ENCODE data around the gene CREB5. TPM values are rescaled to one million over a fixed set of nuclear protein-coding genes. Genes with fewer than 3 reads are reported as not detected.

CREB5 gene
- total RNA-seq, 1 experiment from 2014 or later, result 1.3 TPM

- TF ChIP-seq TEAD1 (CRISPR knock-in tag; IDR thresholded peaks at IDR 0.05), result no peak
- TF ChIP-seq MYBL2 (CRISPR knock-in tag; IDR thresholded peaks at IDR 0.05), result no peak
- TF ChIP-seq JUN (CRISPR knock-in tag; IDR thresholded peaks at IDR 0.05), result no peak
- no peak for TF ChIP-seq ZNF512 (CRISPR knock-in tag; IDR thresholded peaks at IDR 0.05; ENCODE audit: borderline replicate concordance)
- no peak for TF ChIP-seq ZNF396 (CRISPR knock-in tag; IDR thresholded peaks at IDR 0.05; ENCODE audit: borderline replicate concordance)
- TF ChIP-seq ATF3 (CRISPR knock-in tag; conservative IDR thresholded peaks at IDR 0.05), result no peak
- no peak for TF ChIP-seq CBFB (CRISPR knock-in tag; IDR thresholded peaks at IDR 0.05; ENCODE audit: low read depth)
These were observed 286.5 kb downstream of the CREB5 start (continued) for GRCh38 chr7:28698840-28699239.

- no peak for DNase-seq (ENCODE audit: low spot score)
- TF ChIP-seq CREB1 (CRISPR knock-in tag; IDR thresholded peaks at IDR 0.05) (no peak), ZNF532 (CRISPR knock-in tag; IDR thresholded peaks at IDR 0.05; ENCODE audit: borderline replicate concordance) (no peak), ZNF121 (CRISPR knock-in tag; IDR thresholded peaks at IDR 0.05) (no peak), ATF2 (CRISPR knock-in tag; IDR thresholded peaks at IDR 0.05; ENCODE audit: borderline replicate concordance, low read depth) (no peak), MYBL2 (CRISPR knock-in tag; IDR thresholded peaks at IDR 0.05) (no peak), TEAD1 (CRISPR knock-in tag; IDR thresholded peaks at IDR 0.05) (no peak), SMAD4 (CRISPR knock-in tag; IDR thresholded peaks at IDR 0.05) (no peak), ZNF425 (CRISPR knock-in tag; conservative IDR thresholded peaks at IDR 0.05) (no peak), NR2C2 (CRISPR knock-in tag; IDR thresholded peaks at IDR 0.05) (no peak), ZSCAN18 (CRISPR knock-in tag; IDR thresholded peaks at IDR 0.05) (no peak), SOX15 (CRISPR knock-in tag; IDR thresholded peaks at IDR 0.05) (no peak), ARID4B (CRISPR knock-in tag; IDR thresholded peaks at IDR 0.05; ENCODE audit: borderline replicate concordance) (no peak)
- Mint-ChIP-seq H3K27ac (no peak overlapping the region), H3K4me3 (no peak overlapping the region), H3K9me3 (peaks cover 23% of the 10 kb centered on the region), H3K27me3 (ENCODE audit: low read depth) (no peaks in the 10 kb centered on the region), H3K36me3 (no peaks in the 10 kb centered on the region), H3K4me1 (peaks cover 35% of the 10 kb centered on the region)
- CTCF ChIA-PET, result interaction anchor here (1.0 kb wide), 1 partner anchor 606 kb away, joined by 4 read pairs; no protein-coding TSS in a partner anchor
- no peak for ATAC-seq
- POLR2A ChIA-PET, result interaction anchor here (0.6 to 0.7 kb wide), 3 partner anchors 10 to 257 kb away, joined by 3 to 4 read pairs (median 3); no protein-coding TSS in a partner anchor
These were observed 287.8 kb downstream of the CREB5 start for GRCh38 chr7:28700096-28700495.
